ENCODE data around the gene HPCAL4. TPM values are rescaled to one million over a fixed set of nuclear protein-coding genes. Genes with fewer than 3 reads are reported as not detected.

HPCAL4 gene
- total RNA-seq, 4 donors from 2014 or later: 0.55 TPM; not detected in 3

- Histone ChIP-seq H3K27ac (no peak overlapping the region), H3K36me3 (no peaks in the 10 kb centered on the region), H3K27me3 (peaks cover 69% of the 10 kb centered on the region), H3K9me3 (no peaks in the 10 kb centered on the region), H3K4me3 (no peak overlapping the region), H3K4me1 (no peaks in the 10 kb centered on the region)
- no peak for DNase-seq (ENCODE audit: low spot score in 2 of 2)
- WGBS: 46% methylated on average over 10 of the region's 10 CpGs
- TF ChIP-seq CTCF (IDR thresholded peaks at IDR 0.05) (no peak), POLR2A (IDR thresholded peaks at IDR 0.05) (no peak), POLR2AphosphoS5 (IDR thresholded peaks at IDR 0.05) (no peak), EP300 (IDR thresholded peaks at IDR 0.05) (no peak)
Measured at GRCh38 chr1:39727221-39727931, 36.1 kb upstream of the HPCAL4 start.

DNA sequence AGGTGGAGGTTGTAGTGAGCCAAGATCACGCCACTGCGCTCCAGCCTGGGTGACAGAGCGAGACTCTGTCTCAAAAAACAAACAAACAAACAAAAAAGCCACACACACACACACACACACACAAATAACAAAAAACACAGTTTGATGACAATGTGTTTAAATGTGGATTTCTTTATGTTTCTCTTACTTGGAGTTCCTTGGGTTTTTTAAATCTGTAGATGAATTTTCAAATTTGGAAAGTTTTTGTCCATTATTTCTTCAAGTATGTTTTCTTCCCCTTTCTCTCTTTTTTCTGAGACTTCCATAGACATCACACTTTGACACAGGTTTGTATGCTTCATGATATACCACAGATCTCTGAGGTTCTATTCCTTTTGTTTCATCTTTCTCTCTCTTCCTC, 35.4 kb upstream of the HPCAL4 start:
- 73% methylated on average over 3 of the region's 3 CpGs for WGBS
- Histone ChIP-seq H3K4me1 (no peaks in the 10 kb centered on the region), H3K36me3 (no peaks in the 10 kb centered on the region), H3K27ac (no peak overlapping the region), H3K27me3 (peaks cover 62% of the 10 kb centered on the region), H3K4me3 (no peak overlapping the region), H3K9me3 (no peaks in the 10 kb centered on the region)
- no peak for TF ChIP-seq CTCF (IDR thresholded peaks at IDR 0.05)
- no peak for TF ChIP-seq EP300 (IDR thresholded peaks at IDR 0.05)
- no peak for TF ChIP-seq POLR2A (IDR thresholded peaks at IDR 0.05)
- TF ChIP-seq POLR2AphosphoS5 (IDR thresholded peaks at IDR 0.05): no peak
- DNase-seq (ENCODE audit: low spot score in 2 of 2): no peak

GRCh38 chr1:39722495-39722894, 31.3 kb upstream of the HPCAL4 start:
- DNase-seq (ENCODE audit: low spot score in 2 of 2): no peak
- Histone ChIP-seq H3K36me3 (no peaks in the 10 kb centered on the region), H3K27me3 (peaks cover 41% of the 10 kb centered on the region), H3K4me1 (peaks cover 3% of the 10 kb centered on the region), H3K27ac (no peak overlapping the region), H3K4me3 (no peak overlapping the region), H3K9me3 (no peaks in the 10 kb centered on the region)
- WGBS: 35% methylated on average over 2 of the region's 2 CpGs
- TF ChIP-seq POLR2A (IDR thresholded peaks at IDR 0.05): no peak
- no peak for TF ChIP-seq CTCF (IDR thresholded peaks at IDR 0.05)
- no peak for TF ChIP-seq POLR2AphosphoS5 (IDR thresholded peaks at IDR 0.05)
- TF ChIP-seq EP300 (IDR thresholded peaks at IDR 0.05): no peak

- H3K4me1 ChIP-seq: peaks cover 3% of the 10 kb centered on the region
- no peak for TF ChIP-seq POLR2A (IDR thresholded peaks at IDR 0.05)
- no peak for TF ChIP-seq EP300 (IDR thresholded peaks at IDR 0.05)
- TF ChIP-seq CTCF (IDR thresholded peaks at IDR 0.05): no peak
- peaks cover 36% of the 10 kb centered on the region for H3K27me3 ChIP-seq
- no peak overlapping the region for H3K27ac ChIP-seq
- no peak overlapping the region for H3K4me3 ChIP-seq
- no peaks in the 10 kb centered on the region for H3K9me3 ChIP-seq
- DNase-seq (ENCODE audit: low spot score in 2 of 2): no peak
- no peaks in the 10 kb centered on the region for H3K36me3 ChIP-seq
Measured at GRCh38 chr1:39721664-39722063, 30.4 kb upstream of the HPCAL4 start.

DNA sequence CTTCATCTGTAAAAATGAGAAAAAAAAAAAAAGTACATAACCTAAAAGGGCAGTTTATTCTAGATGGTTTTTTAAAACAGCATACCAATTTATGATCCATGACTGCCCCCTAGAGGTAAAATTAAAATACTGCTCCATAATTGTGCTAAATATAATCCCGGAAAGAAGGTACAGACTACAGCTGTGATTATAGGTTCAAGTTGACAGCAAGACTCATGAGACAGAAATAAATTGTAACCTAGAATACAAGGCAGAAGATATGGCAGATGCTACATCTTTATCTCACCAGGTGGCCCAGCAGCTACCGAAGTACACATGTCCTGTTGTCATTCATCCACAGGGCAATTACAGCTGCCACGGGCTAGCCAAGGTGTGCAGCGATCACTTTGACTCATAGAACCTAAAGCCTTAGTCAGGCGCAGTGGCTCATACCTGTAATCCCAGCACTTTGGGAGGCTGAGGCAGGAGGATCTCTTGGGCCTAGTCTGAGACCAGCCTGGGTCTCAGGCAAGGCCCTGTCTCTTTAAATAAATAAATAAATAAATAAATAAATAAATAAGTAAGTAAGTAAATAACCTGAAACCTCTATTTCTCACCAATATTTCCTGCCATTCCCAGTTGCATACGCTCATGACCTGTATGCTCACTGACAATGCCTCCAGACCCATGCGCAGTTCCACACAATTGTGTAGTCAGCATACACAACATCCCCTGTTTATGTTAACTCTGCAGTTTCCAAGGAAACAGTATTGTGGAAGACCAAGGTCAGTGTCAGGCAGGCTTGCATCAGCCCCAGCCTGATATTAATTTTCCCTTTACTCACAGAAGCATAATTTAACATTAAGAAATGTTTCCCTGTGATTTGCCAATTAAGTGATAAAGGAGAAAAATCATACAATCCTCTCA, 29.1 kb upstream of the HPCAL4 start:
- TF ChIP-seq POLR2A (IDR thresholded peaks at IDR 0.05): no peak
- TF ChIP-seq CTCF (IDR thresholded peaks at IDR 0.05): peak; percentile 46 to 77
- TF ChIP-seq POLR2AphosphoS5 (IDR thresholded peaks at IDR 0.05): no peak
- peaks cover 3% of the 10 kb centered on the region for H3K4me1 ChIP-seq
- H3K36me3 ChIP-seq: no peaks in the 10 kb centered on the region
- H3K4me3 ChIP-seq: no peak overlapping the region
- WGBS: 53% methylated on average over 7 of the region's 7 CpGs
- H3K27me3 ChIP-seq: peaks cover 25% of the 10 kb centered on the region
- no peak overlapping the region for H3K27ac ChIP-seq
- no peaks in the 10 kb centered on the region for H3K9me3 ChIP-seq
- no peak for DNase-seq (ENCODE audit: low spot score in 2 of 2)

All from suprapubic skin (tissue), 4 donors.